Panc1 (cell line): Measurements from ENCODE around the gene AK8. TPM values are rescaled to one million over a fixed set of nuclear protein-coding genes. Genes with fewer than 3 reads are reported as not detected.

ENCODE experiments used
- ATAC-seq: fragments of 200-7000 bp; cut with Tn5 transposase; 2 replicates; pipeline ENCODE4 v1.9.1; 2020; ENCODE audit warnings: mild to moderate bottlenecking, moderate library complexity
- BruUV-seq: library from RNA; stranded (reverse); fragments of 400-500 nt; replicated peaks from 2 replicates; lab custom pipeline; 2021; lab: Mats Ljungman, UMichigan
- CTCF ChIA-PET: fragments of 300-600 bp; sonication (Branson Sonifier 250); formaldehyde crosslinking; loops from one replicate; lab custom pipeline; 2022; ENCODE audit warnings: antibody characterized with exemption; lab: Charles Lee
- POLR2A ChIA-PET: fragments of 300-600 bp; sonication (Branson Sonifier 250); formaldehyde crosslinking; loops from one replicate; lab custom pipeline; 2022; ENCODE audit warnings: antibody characterized with exemption; lab: Charles Lee
- DNase-seq: peaks from one replicate; pipeline ENCODE4 v3.0.0-alpha.2; 2010; ENCODE audit warnings: low read depth, low spot score
- H3K27ac ChIP-seq: 2 replicates; pipeline ENCODE4 v1.5.1; 2011; ENCODE audit warnings: mild to moderate bottlenecking, low read length, inconsistent platforms
- H3K27me3 ChIP-seq: fragments of 200-500 bp; sonication (Bioruptor generic); 2 replicates; pipeline ENCODE4 v1.6.0; 2014; ENCODE audit warnings: low read length, inconsistent platforms; ENCODE audit not compliant: control insufficient read depth, insufficient read depth
- H3K36me3 ChIP-seq: fragments of 200-500 bp; sonication (Bioruptor generic); 2 replicates; pipeline ENCODE4 v1.5.1; 2014; ENCODE audit warnings: inconsistent platforms, mild to moderate bottlenecking, low read length, moderate library complexity; ENCODE audit not compliant: control insufficient read depth, insufficient read depth
- H3K4me1 ChIP-seq: 2 replicates; pipeline ENCODE4 v1.5.1; 2011; ENCODE audit warnings: inconsistent platforms, mild to moderate bottlenecking, low read length, moderate library complexity; ENCODE audit not compliant: control insufficient read depth, insufficient read depth
- H3K4me3 ChIP-seq, 2 experiments: 2 replicates each; pipeline ENCODE4 v1.5.1; 2011 to 2012; ENCODE audit warnings: low read depth in 2 of 2, low read length in 2 of 2, mild to moderate bottlenecking in 2 of 2, inconsistent platforms in 1 of 2, moderate library complexity in 1 of 2
- H3K9me3 ChIP-seq: fragments of 200-500 bp; sonication (Bioruptor generic); 2 replicates; pipeline ENCODE4 v1.5.1; 2014; ENCODE audit warnings: low read depth, mild to moderate bottlenecking, inconsistent platforms, low read length, moderate library complexity; ENCODE audit not compliant: control insufficient read depth, insufficient read depth
- CTCF ChIP-seq: fragments of 450-650 bp; IDR thresholded peaks from 2 replicates; pipeline ENCODE4 v1.5.1; 2017; ENCODE audit warnings: mild to moderate bottlenecking
- POLR2AphosphoS5 ChIP-seq: IDR thresholded peaks from 2 replicates; pipeline ENCODE4 v1.6.1; 2012; ENCODE audit warnings: mild to moderate bottlenecking, low read depth, low read length, moderate library complexity
- REST ChIP-seq, 2 experiments: IDR thresholded peaks; 2 replicates each; pipeline ENCODE4 v1.6.1; 2011 to 2012; ENCODE audit warnings: low read depth in 2 of 2, control low read depth in 1 of 2, low read length in 1 of 2, mild to moderate bottlenecking in 1 of 2, moderate library complexity in 1 of 2; ENCODE audit not compliant: insufficient read depth in 1 of 2
- SIN3A ChIP-seq: IDR thresholded peaks from 2 replicates; pipeline ENCODE4 v1.6.1; 2012; ENCODE audit warnings: low read depth, mild to moderate bottlenecking, low read length, moderate library complexity, borderline replicate concordance; ENCODE audit not compliant: insufficient read depth
- TCF7L2 ChIP-seq: IDR thresholded peaks from 2 replicates; pipeline ENCODE4 v1.6.1; 2011; ENCODE audit warnings: mild to moderate bottlenecking, low read depth, low read length, inconsistent platforms
- in situ Hi-C: cut with HindIII; loops from 2 replicates; pipeline ENCODE4 v1.10.0; 2016; ENCODE audit warnings: low sequenced_read_pairs, low pct_unique_long_range_greater_than_20kb
- intact Hi-C: fragments of 100-400 bp; cut with micrococcal nuclease; formaldehyde crosslinking; loops from one replicate; pipeline ENCODE4 v1.10.0; 2022; ENCODE audit not compliant: unreplicated experiment
- total RNA-seq: library from RNA; stranded (reverse); gene quantifications from one replicate; pipeline ENCODE4 v1.2.1, GENCODE V29; 2021; ENCODE audit not compliant: unreplicated experiment

Gene AK8
- total RNA-seq, 1 experiment from 2014 or later = 0.39 TPM

- H3K27me3 ChIP-seq = no peaks in the 10 kb centered on the region
- H3K27ac ChIP-seq = no peak overlapping the region
- no peak overlapping the region for H3K4me3 ChIP-seq
- in situ Hi-C loops = no loop called here
- TF ChIP-seq SIN3A (no peak), TCF7L2 (no peak), POLR2AphosphoS5 (no peak), CTCF (no peak), REST (IDR thresholded peaks at IDR 0.05; ENCODE audit: insufficient read depth in 1 of 2, low read depth in 2 of 2, low read length in 1 of 2) (no peak)
- DNase-seq (no peak), ATAC-seq (no peak)
- POLR2A ChIA-PET = no interaction called here
- H3K36me3 ChIP-seq = no peaks in the 10 kb centered on the region; the same call in 1 of the 2 replicates
- intact Hi-C loops = no loop called here
- H3K4me1 ChIP-seq = no peaks in the 10 kb centered on the region
- H3K9me3 ChIP-seq = no peaks in the 10 kb centered on the region
- CTCF ChIA-PET = interaction anchor here (0.7 kb wide), 1 partner anchor 335 kb away, joined by 6 read pairs; no protein-coding TSS in a partner anchor
- BruUV-seq = no TSS peak
Observed at GRCh38 chr9:132908635-132909034, 30.6 kb upstream of the AK8 start.

- intact Hi-C loops = no loop called here
- no TSS peak for BruUV-seq
- Histone ChIP-seq H3K9me3 (no peaks in the 10 kb centered on the region), H3K27ac (no peak overlapping the region), H3K4me3 (no peak overlapping the region), H3K27me3 (no peaks in the 10 kb centered on the region), H3K4me1 (no peaks in the 10 kb centered on the region), H3K36me3 (no peaks in the 10 kb centered on the region; the same call in 1 of the 2 replicates)
- DNase-seq = no peak
- no peak for TF ChIP-seq POLR2AphosphoS5
- no peak for TF ChIP-seq SIN3A
- TF ChIP-seq CTCF = no peak
- TF ChIP-seq REST (IDR thresholded peaks at IDR 0.05; ENCODE audit: insufficient read depth in 1 of 2, low read depth in 2 of 2, low read length in 1 of 2) = no peak
- TF ChIP-seq TCF7L2 = no peak
- ATAC-seq = no peak
- POLR2A ChIA-PET = no interaction called here
- CTCF ChIA-PET = no interaction called here
- in situ Hi-C loops = no loop called here
Observed at GRCh38 chr9:132905726-132906125, 27.6 kb upstream of the AK8 start.
